Panc1 (cell line): ENCODE data around the gene ERBB3.

Experiments used
- CTCF ChIP-seq: fragments of 450-650 bp; IDR thresholded peaks from 2 replicates; pipeline ENCODE4 v1.5.1; 2017; ENCODE audit warnings: mild to moderate bottlenecking
- SIN3A ChIP-seq: IDR thresholded peaks from 2 replicates; pipeline ENCODE4 v1.6.1; 2012; ENCODE audit warnings: low read depth, mild to moderate bottlenecking, low read length, moderate library complexity, borderline replicate concordance; ENCODE audit not compliant: insufficient read depth

- TF ChIP-seq CTCF (no peak), SIN3A (no peak)
Measured at GRCh38 chr12:56034586-56035332, 45.2 kb upstream of the ERBB3 start.
